HepG2 (cell line): ENCODE measurements around the gene SPAM1. TPM values are rescaled to one million over a fixed set of nuclear protein-coding genes. Genes with fewer than 3 reads are reported as not detected.

Experiments used
- ATAC-seq: fragments of 200-7000 bp; cut with Tn5 transposase; 3 replicates; pipeline ENCODE4 v1.9.1; 2020; ENCODE audit warnings: mild to moderate bottlenecking, moderate library complexity
- BruUV-seq: library from RNA; stranded (reverse); fragments of 400-500 nt; replicated peaks from 2 replicates; lab custom pipeline; 2021; lab: Mats Ljungman, UMichigan
- CTCF ChIA-PET: fragments of 300-600 bp; formaldehyde crosslinking; extraction: SDS; loops from one replicate; lab custom pipeline; 2021; ENCODE audit warnings: low total read pairs, inconsistent platforms, low intra/inter-chr PET ratio; lab: Yijun Ruan, JAX
- POLR2A ChIA-PET: fragments of 350-600 bp; sonication (Branson Sonifier 250); formaldehyde crosslinking; loops from one replicate; lab custom pipeline; 2020; ENCODE audit warnings: antibody characterized with exemption, inconsistent platforms; lab: Yijun Ruan, JAX
- DNase-seq: peaks from one replicate; pipeline ENCODE4 v3.0.0-alpha.2; 2015; ENCODE audit warnings: low spot score
- FAIRE-seq: peaks from 3 replicates; lab custom pipeline; 2011; peaks lifted over from hg19 to GRCh38; lab: Jason Lieb, UNC
- H2AFZ ChIP-seq: one replicate; pipeline ENCODE4 v1.6.1; 2011; ENCODE audit warnings: low read length, inconsistent platforms
- H3K27ac ChIP-seq: fragments of 300-600 bp; 3 replicates; pipeline ENCODE4 v1.8.0; 2011; ENCODE audit warnings: mixed run types, mild to moderate bottlenecking, mixed read lengths, low read length, inconsistent platforms; ENCODE audit not compliant: insufficient read depth; ENCODE audit errors: extremely low read length
- H3K27me3 ChIP-seq, 2 experiments: fragments of 200-600 bp in 1 of 2; 2 replicates in 1 of 2; 3 replicates in 1 of 2; pipeline versions ENCODE4 v1.6.0 to v1.8.0; 2011; ENCODE audit warnings: low read length in 2 of 2, mild to moderate bottlenecking in 2 of 2, moderate library complexity in 2 of 2, inconsistent platforms in 1 of 2; ENCODE audit not compliant: insufficient read depth in 2 of 2, control insufficient read depth in 1 of 2
- H3K36me3 ChIP-seq, 2 experiments: fragments of 200-600 bp in 1 of 2; replicated peaks in 1 of 2; 2 replicates in 1 of 2; 3 replicates in 1 of 2; pipeline versions ENCODE4 v1.5.1 to v1.8.0; 2011; ENCODE audit warnings: low read length in 2 of 2, inconsistent platforms in 1 of 2; ENCODE audit not compliant: insufficient read depth in 2 of 2, control insufficient read depth in 1 of 2
- H3K4me1 ChIP-seq: 2 replicates; pipeline ENCODE4 v1.5.1; 2012; ENCODE audit warnings: low read length, inconsistent platforms; ENCODE audit not compliant: insufficient read depth
- H3K4me2 ChIP-seq: 2 replicates; pipeline ENCODE4 v1.6.0; 2011; ENCODE audit warnings: low read depth, low read length, inconsistent platforms
- H3K4me3 ChIP-seq, 3 experiments: fragments of 200-600 bp in 1 of 3; sonication (generic), shearing (Covaris generic) in 1 of 3; replicated peaks in 1 of 3; 2 replicates each; pipeline ENCODE4 v1.5.1; 2011 to 2016; ENCODE audit warnings: low read length in 3 of 3, inconsistent platforms in 2 of 3, low read depth in 2 of 3, mild to moderate bottlenecking in 2 of 3, control low read depth in 1 of 3, mixed read lengths in 1 of 3; ENCODE audit not compliant: insufficient read depth in 1 of 3
- H3K79me2 ChIP-seq: one replicate; pipeline ENCODE4 v1.6.1; 2011; ENCODE audit warnings: low read length, inconsistent platforms; ENCODE audit not compliant: insufficient read depth
- H3K9ac ChIP-seq: 2 replicates; pipeline ENCODE4 v1.6.0; 2011; ENCODE audit warnings: mild to moderate bottlenecking, low read depth, low read length, inconsistent platforms; ENCODE audit not compliant: insufficient read depth
- H3K9me3 ChIP-seq: 2 replicates; pipeline ENCODE4 v1.5.1; 2012; ENCODE audit warnings: mild to moderate bottlenecking, low read length
- H4K20me1 ChIP-seq: 2 replicates; pipeline ENCODE4 v1.6.0; 2011; ENCODE audit warnings: inconsistent platforms, mild to moderate bottlenecking, low read length, moderate library complexity; ENCODE audit not compliant: insufficient read depth
- HDAC2 ChIP-seq: sonication (generic); formaldehyde crosslinking; IDR thresholded peaks from 2 replicates; pipeline ENCODE4 v1.4.0; 2020; ENCODE audit warnings: missing genetic modification reagents
- MEF2D ChIP-seq: sonication (generic); formaldehyde crosslinking; IDR thresholded peaks from 2 replicates; pipeline ENCODE4 v1.5.1; 2020; ENCODE audit warnings: mild to moderate bottlenecking, missing genetic modification reagents
- MNT ChIP-seq: fragments of 450-650 bp; IDR thresholded peaks from 2 replicates; pipeline ENCODE4 v1.6.1; 2016
- PHB2 ChIP-seq: fragments of 450-650 bp; IDR thresholded peaks from 2 replicates; pipeline ENCODE4 v1.6.1; 2018; ENCODE audit not compliant: partially characterized antibody
- SKI ChIP-seq: fragments of 450-650 bp; IDR thresholded peaks from one replicate; pipeline ENCODE4 v1.6.1; 2018; ENCODE audit warnings: mild to moderate bottlenecking; ENCODE audit not compliant: partially characterized antibody
- SMARCC2 ChIP-seq: fragments of 450-650 bp; IDR thresholded peaks from 2 replicates; pipeline ENCODE4 v1.6.1; 2017; ENCODE audit warnings: antibody characterized with exemption, mild to moderate bottlenecking
- SRSF1 ChIP-seq: fragments of 200-400 bp; formaldehyde crosslinking; optimal IDR thresholded peaks from 2 replicates; pipeline ENCODE3; 2017; ENCODE audit warnings: mild to moderate bottlenecking, low read depth, low read length, moderate library complexity
- ZFP36L2 ChIP-seq: sonication (generic); formaldehyde crosslinking; IDR thresholded peaks from 2 replicates; pipeline ENCODE4 v1.4.0; 2020; ENCODE audit warnings: missing genetic modification reagents
- ZNF839 ChIP-seq: sonication (generic); formaldehyde crosslinking; IDR thresholded peaks from 2 replicates; pipeline ENCODE4 v1.4.0; 2020; ENCODE audit warnings: missing genetic modification reagents, mild to moderate bottlenecking, borderline replicate concordance
- ZNF850 ChIP-seq: sonication (generic); formaldehyde crosslinking; conservative IDR thresholded peaks from 2 replicates; pipeline ENCODE4 v1.9.0; 2021; ENCODE audit warnings: mild to moderate bottlenecking, missing genetic modification reagents
- ZNF891 ChIP-seq: sonication (generic); formaldehyde crosslinking; IDR thresholded peaks from 2 replicates; pipeline ENCODE4 v1.5.0; 2020; ENCODE audit warnings: mild to moderate bottlenecking, missing genetic modification reagents
- WGBS: methylation state at CpG from one replicate; pipeline ENCODE4 v1.1.6; 2017; ENCODE audit warnings: low lambda C conversion rate; 5-methylcytosine and 5-hydroxymethylcytosine counted together
- in situ Hi-C: cut with HindIII; loops from 2 replicates; pipeline ENCODE4 v1.10.0; 2017; ENCODE audit warnings: low pct_unique_long_range_greater_than_20kb; ENCODE audit not compliant: extremely low pct_ligation_motif_present
- intact Hi-C: fragments of 100-400 bp; cut with micrococcal nuclease; formaldehyde crosslinking; loops from one replicate; pipeline ENCODE4 v1.10.0; 2022; ENCODE audit not compliant: unreplicated experiment
- polyA plus RNA-seq, 8 experiments: library from polyadenylated mRNA; depleted of rRNA in 3 of 8; stranded (reverse) in 7 of 8; unstranded in 1 of 8; fragments of >200 nt; fragmentation: Illumina TruSeq in 4 of 8; extraction: Trizol in 4 of 8; gene quantifications; 2 replicates each; pipeline versions ENCODE4 v1.2.1 to v1.2.3, GENCODE V29; 2011 to 2016; ENCODE audit warnings: low read depth in 4 of 8, missing spikeins in 1 of 8, mixed read lengths in 1 of 8; ENCODE audit not compliant: insufficient read depth in 1 of 8
- total RNA-seq, 5 experiments: library from RNA; depleted of rRNA; stranded (reverse); fragments of >200 nt; fragmentation: Illumina TruSeq; extraction: Trizol; gene quantifications; 2 replicates each; pipeline ENCODE4 v1.2.3, GENCODE V29; 2016; ENCODE audit warnings: low read depth in 1 of 5
- TF ChIP-seq, protein P1 (sequence below): sonication (generic); formaldehyde crosslinking; IDR thresholded peaks from 2 replicates; pipeline ENCODE4 v1.4.0; 2020; ENCODE audit warnings: mild to moderate bottlenecking, missing genetic modification reagents
- TF ChIP-seq, protein P2 (sequence below): sonication (generic); formaldehyde crosslinking; IDR thresholded peaks from 2 replicates; pipeline ENCODE4 v1.8.1; 2023; ENCODE audit warnings: mild to moderate bottlenecking, missing genetic modification reagents

Gene SPAM1
- total and polyA plus RNA-seq, 2 of the 13 experiments (the other 11 are each of a cell fraction or from before 2014, with no cell fraction given) = not detected

DNA sequence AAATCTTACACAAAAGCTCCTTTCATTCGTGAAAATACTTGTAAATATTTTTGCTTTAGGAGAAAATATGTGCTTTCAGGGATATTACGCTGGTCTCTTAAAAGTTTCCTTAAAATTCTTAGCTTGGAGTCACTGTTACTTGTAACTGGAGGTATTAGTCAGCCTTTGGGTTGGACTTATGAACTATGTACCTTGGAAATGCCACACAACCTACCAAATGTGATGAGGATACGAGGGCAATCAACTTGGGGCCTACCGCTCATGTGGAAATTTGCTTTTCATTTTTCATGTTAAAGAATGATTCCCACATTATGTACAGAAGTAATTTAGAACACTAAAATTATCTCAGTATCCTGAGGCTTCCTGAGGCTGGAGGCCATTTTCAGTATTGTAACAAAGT, 23.1 kb downstream of the SPAM1 start:
- FAIRE-seq = no peak
- ATAC-seq = no peak
- CTCF ChIA-PET = no interaction called here
- Histone ChIP-seq H3K27ac (no peak overlapping the region), H2AFZ (no peak overlapping the region), H3K4me1 (peaks cover 5% of the 10 kb centered on the region; the same call in 1 of the 2 replicates), H3K9ac (no peak overlapping the region), H3K9me3 (no peaks in the 10 kb centered on the region), H3K27me3 (no peaks in the 10 kb centered on the region), H3K4me3 (no peak overlapping the region), H3K36me3 (no peaks in the 10 kb centered on the region), H3K79me2 (no peaks in the 10 kb centered on the region)
- no peak for DNase-seq
- no TSS peak for BruUV-seq
- POLR2A ChIA-PET = no interaction called here
- intact Hi-C loops (no loop called here), in situ Hi-C loops (no loop called here)
- WGBS = 4% methylated on average over 4 of the region's 4 CpGs
- TF ChIP-seq SRSF1 (no peak), ZNF850 (CRISPR knock-in tag) (no peak), ZNF891 (CRISPR knock-in tag) (no peak), ZNF839 (no peak), PHB2 (no peak), HDAC2 (CRISPR knock-in tag) (no peak), ZFP36L2 (no peak), SMARCC2 (no peak), SKI (no peak), MEF2D (CRISPR knock-in tag) (no peak), MNT (no peak)
- TF ChIP-seq, protein P1, sequence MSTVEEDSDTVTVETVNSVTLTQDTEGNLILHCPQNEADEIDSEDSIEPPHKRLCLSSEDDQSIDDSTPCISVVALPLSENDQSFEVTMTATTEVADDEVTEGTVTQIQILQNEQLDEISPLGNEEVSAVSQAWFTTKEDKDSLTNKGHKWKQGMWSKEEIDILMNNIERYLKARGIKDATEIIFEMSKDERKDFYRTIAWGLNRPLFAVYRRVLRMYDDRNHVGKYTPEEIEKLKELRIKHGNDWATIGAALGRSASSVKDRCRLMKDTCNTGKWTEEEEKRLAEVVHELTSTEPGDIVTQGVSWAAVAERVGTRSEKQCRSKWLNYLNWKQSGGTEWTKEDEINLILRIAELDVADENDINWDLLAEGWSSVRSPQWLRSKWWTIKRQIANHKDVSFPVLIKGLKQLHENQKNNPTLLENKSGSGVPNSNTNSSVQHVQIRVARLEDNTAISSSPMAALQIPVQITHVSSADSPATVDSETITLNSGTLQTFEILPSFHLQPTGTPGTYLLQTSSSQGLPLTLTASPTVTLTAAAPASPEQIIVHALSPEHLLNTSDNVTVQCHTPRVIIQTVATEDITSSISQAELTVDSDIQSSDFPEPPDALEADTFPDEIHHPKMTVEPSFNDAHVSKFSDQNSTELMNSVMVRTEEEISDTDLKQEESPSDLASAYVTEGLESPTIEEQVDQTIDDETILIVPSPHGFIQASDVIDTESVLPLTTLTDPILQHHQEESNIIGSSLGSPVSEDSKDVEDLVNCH (CRISPR knock-in tag) = no peak
- TF ChIP-seq, protein P2, sequence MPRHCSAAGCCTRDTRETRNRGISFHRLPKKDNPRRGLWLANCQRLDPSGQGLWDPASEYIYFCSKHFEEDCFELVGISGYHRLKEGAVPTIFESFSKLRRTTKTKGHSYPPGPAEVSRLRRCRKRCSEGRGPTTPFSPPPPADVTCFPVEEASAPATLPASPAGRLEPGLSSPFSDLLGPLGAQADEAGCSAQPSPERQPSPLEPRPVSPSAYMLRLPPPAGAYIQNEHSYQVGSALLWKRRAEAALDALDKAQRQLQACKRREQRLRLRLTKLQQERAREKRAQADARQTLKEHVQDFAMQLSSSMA (CRISPR knock-in tag) = no peak
- TF ChIP-seq, all 625 proteins: peak for 0
- Histone ChIP-seq H4K20me1 (no peaks in the 10 kb centered on the region), H3K4me2 (no peak overlapping the region)
